ENCODE measurements around the gene TMEM54.

Gene TMEM54

GRCh38 chr1:32895325-32896215 lies 5.6 kb downstream of the TMEM54 start:
- in situ Hi-C loops (cut with MboI; ENCODE audit: low sequenced_read_pairs) = no loop called here

GRCh38 chr1:32894681-32895080 lies 6.5 kb downstream of the TMEM54 start:
- in situ Hi-C loops (cut with MboI; ENCODE audit: low sequenced_read_pairs) = no loop called here

- in situ Hi-C loops (cut with MboI; ENCODE audit: low sequenced_read_pairs) = no loop called here
These were observed 7.1 kb downstream of the TMEM54 start for GRCh38 chr1:32894019-32894600.

GRCh38 chr1:32893198-32894018 lies 7.8 kb downstream of the TMEM54 start:
- in situ Hi-C loops (cut with MboI; ENCODE audit: low sequenced_read_pairs) = no loop called here

- in situ Hi-C loops (cut with MboI; ENCODE audit: low sequenced_read_pairs) = no loop called here
These were observed 8.6 kb downstream of the TMEM54 start for GRCh38 chr1:32892368-32893197.

GRCh38 chr1:32891630-32892029 lies 9.6 kb downstream of the TMEM54 start:
- in situ Hi-C loops (cut with MboI; ENCODE audit: low sequenced_read_pairs) = no loop called here

- in situ Hi-C loops (cut with MboI; ENCODE audit: low sequenced_read_pairs) = no loop called here
These were observed 10.0 kb downstream of the TMEM54 start for GRCh38 chr1:32891241-32891570.

- in situ Hi-C loops (cut with MboI; ENCODE audit: low sequenced_read_pairs) = no loop called here
These were observed 10.5 kb downstream of the TMEM54 start for GRCh38 chr1:32890516-32891240.

- in situ Hi-C loops (cut with MboI; ENCODE audit: low sequenced_read_pairs) = no loop called here
These were observed 11.4 kb downstream of the TMEM54 start for GRCh38 chr1:32889731-32890278.

GRCh38 chr1:32888677-32889420 lies 12.3 kb downstream of the TMEM54 start:
- in situ Hi-C loops (cut with MboI; ENCODE audit: low sequenced_read_pairs) = no loop called here

GRCh38 chr1:32888134-32888533 lies 13.1 kb downstream of the TMEM54 start:
- in situ Hi-C loops (cut with MboI; ENCODE audit: low sequenced_read_pairs) = no loop called here

- in situ Hi-C loops (cut with MboI; ENCODE audit: low sequenced_read_pairs) = no loop called here
These were observed 13.6 kb downstream of the TMEM54 start for GRCh38 chr1:32887623-32888022.

GRCh38 chr1:32886828-32887414 lies 14.3 kb downstream of the TMEM54 start:
- in situ Hi-C loops (cut with MboI; ENCODE audit: low sequenced_read_pairs) = no loop called here

GRCh38 chr1:32886004-32886827 lies 15.0 kb downstream of the TMEM54 start, which contains the start of gene HPCA:
HPCA (plus strand) TSS chr1:32886491; CDS start chr1:32888899, 2,408 bp downstream.
- in situ Hi-C loops (cut with MboI; ENCODE audit: low sequenced_read_pairs) = no loop called here

GRCh38 chr1:32885676-32886003 lies 15.5 kb downstream of the TMEM54 start:
- in situ Hi-C loops (cut with MboI; ENCODE audit: low sequenced_read_pairs) = no loop called here

- in situ Hi-C loops (cut with MboI; ENCODE audit: low sequenced_read_pairs) = no loop called here
These were observed 16.5 kb downstream of the TMEM54 start for GRCh38 chr1:32884726-32885125.

- in situ Hi-C loops (cut with MboI; ENCODE audit: low sequenced_read_pairs) = no loop called here
These were observed 17.2 kb downstream of the TMEM54 start for GRCh38 chr1:32884032-32884372.

Measured in HL-60/S4 treated with retinoic acid at 250 ng/mL for 4 days and 3 days (cell line).